ENCODE measurements around the gene WDR70.

GRCh38 chr5:37539459-37539858 is 160.3 kb downstream of the WDR70 start:
- TF ChIP-seq CTCF (conservative IDR thresholded peaks at IDR 0.05; ENCODE audit: low read depth, low read length) (no peak), EZH2 (IDR thresholded peaks at IDR 0.05; ENCODE audit: low read length, unreplicated experiment) (no peak), EZH2phosphoT487 (IDR thresholded peaks at IDR 0.05; ENCODE audit: borderline replicate concordance, low read length) (no peak)
